HG03108 (cell line): ENCODE measurements around the gene ZFP36.
A peak's percentile ranks its signal among the peaks of the same experiment; 100 is the strongest.

Source experiments
- ATAC-seq: cut with Tn5 transposase; IDR thresholded peaks from one replicate; pipeline ENCODE4 v1.9.1; 2021; ENCODE audit warnings: moderate library complexity; ENCODE audit not compliant: unreplicated experiment

The ZFP36 gene

DNA sequence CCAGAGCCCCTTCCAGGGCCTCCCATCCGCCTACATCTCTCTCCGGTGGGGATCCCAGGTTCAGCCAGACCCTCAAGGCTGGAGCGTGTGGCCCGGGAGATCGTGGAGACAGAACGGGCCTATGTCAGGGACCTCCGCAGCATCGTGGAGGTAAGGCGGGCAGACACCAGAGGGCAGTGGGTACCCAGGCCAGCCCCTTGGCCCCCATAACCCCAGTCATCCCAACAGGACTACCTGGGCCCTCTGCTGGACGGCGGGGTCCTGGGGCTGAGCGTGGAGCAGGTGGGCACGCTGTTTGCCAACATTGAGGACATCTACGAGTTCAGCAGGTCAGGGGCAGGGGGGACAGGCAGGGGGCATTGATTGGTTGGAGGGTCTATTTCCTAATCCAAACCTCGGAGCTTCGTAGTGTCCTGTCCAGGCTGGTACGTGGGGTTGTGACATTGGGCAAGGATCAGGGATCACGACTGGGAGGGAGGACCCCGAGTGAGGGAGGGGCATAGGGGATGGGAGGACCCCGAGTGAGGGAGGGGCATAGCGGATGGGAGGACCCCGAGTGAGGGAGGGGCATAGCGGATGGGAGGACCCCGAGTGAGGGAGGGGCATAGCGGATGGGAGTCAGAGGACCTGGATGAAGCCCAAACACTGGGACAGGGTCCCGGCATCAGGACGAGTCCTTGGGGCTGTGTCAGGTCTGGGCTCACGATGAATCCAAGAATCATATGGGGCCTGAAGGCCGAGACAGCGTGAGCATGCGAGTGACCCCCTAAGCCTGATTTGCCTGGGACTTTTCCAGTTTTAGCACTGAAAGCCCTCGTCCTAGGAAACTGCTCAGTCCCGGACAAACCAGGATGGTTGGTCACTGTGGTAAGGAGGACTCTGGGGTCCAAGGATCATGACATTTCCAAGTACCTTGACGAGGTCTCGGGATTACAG, 8.7 kb downstream of the ZFP36 start:
- ATAC-seq: no peak

DNA sequence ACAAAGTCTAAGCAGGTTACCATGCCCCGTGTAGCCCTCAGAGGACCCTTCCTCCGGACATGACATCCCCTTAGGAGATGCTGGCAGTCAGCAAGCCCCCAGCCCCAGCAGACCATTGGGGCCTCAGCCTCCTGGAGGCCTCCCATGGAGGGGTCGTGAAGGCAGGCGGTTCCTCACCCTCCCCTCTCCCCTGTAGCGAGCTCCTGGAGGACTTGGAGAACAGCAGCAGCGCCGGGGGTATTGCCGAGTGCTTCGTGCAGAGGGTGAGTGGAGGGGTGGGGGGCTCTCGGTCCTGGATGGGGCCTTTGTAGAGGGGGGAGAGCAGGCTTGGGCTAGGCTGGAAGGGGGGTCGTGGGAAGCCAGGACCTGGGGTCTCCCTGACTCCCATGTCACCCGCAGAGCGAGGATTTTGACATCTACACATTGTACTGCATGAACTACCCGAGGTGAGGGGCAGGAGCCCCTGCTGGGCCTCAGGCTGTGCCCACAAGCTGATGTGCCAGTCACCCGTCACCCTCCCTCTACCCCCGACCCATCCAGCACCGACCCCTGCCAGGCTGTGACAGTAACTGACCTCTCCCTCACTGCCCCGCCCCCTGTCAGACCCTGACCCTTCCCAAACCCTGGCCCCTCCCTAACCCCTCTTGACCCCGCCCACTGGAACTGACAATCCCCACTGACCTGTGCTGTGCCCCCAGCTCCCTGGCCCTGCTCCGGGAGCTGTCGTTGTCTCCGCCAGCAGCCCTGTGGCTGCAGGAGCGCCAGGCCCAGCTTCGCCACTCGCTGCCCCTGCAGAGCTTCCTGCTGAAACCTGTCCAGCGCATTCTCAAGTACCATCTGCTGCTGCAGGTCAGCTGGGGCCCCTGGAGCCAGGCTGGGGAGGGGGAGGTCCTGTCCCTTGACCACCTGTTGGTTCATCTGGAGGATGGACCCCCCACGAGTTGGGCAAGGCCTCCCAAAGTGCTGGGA, 9.8 kb downstream of the ZFP36 start:
- no peak for ATAC-seq

DNA sequence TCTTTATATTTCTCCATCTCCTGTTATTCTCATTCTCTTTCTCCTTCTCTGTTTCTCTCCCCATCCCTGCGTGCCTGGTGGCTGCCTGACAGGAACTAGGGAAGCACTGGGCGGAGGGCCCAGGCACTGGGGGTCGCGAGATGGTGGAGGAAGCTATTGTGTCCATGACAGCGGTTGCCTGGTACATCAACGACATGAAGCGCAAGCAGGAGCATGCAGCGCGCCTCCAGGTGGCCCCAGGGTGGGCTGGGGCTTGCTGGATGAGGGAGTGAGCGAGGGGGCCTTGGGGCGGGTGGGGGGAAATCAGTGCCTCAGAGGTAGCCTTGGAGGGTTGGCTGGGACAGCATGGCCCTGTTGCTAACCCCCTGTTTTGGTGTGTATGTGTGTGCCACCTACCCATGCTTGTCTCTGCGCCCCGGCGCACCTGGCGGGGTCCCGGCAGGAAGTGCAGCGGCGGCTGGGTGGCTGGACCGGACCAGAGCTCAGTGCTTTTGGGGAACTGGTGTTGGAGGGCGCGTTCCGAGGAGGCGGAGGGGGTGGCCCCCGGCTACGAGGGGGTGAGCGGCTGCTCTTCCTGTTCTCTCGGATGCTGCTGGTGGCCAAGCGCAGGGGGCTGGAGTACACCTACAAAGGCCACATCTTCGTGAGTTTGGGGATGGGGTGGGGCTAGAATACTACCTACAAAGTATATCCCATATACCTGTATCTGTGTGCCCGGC, 11.0 kb downstream of the ZFP36 start:
- no peak for ATAC-seq

DNA sequence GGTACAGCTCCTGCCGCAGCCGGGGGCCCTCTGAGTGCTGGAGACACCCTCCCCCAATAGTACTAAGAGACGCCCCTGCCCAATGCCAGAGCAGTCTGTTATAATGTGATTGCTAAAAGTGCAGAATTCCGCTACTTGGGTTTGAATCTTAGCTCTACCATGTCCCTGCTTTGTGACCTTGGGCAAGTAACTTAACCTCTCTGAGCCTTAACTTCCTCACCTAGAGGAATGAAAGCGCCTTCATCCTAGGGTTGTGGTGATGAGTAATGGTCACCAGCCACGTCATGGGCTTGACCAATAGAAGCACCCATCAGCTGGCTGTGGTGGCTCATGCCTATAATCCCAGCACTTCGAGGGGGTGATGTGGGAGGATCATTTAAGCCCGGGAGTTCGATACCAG, 12.4 kb downstream of the ZFP36 start:
- no peak for ATAC-seq

DNA sequence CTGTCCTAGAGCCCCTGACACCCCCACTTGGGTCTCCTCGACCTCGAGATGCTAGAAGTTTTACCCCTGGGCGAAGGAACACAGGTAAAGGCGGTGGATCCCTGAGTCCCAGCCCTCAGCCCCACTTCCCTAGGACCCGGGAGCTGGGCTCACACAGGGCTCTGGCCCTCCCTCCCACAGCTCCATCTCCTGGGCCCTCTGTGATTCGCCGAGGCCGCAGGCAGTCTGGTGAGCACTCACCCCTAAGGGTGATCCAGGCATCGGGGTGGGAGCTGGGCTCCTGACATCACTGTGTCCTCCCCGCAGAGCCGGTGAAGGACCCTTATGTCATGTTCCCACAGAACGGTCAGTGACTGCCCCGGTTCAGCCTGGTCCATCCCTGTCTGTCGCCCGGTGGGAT, 14.1 kb downstream of the ZFP36 start:
- ATAC-seq: no peak

DNA sequence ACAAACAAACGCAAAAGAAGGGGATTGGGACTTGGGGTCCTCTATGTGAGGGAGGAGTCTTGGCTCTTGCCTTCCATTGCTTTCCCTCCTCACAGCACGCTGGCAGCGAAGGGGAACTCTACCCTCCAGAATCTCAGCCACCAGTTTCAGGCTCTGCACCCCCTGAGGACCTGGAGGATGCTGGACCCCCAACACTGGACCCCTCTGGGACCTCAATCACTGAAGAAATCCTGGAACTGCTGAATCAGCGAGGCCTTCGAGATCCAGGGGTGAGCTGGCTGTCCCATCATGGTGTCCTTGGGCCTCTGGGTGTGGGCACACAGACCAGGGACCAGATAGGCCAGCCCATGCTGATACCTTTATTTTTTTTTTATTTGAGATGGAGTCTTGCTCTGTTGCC, 15.4 kb downstream of the ZFP36 start:
- ATAC-seq: no peak

DNA sequence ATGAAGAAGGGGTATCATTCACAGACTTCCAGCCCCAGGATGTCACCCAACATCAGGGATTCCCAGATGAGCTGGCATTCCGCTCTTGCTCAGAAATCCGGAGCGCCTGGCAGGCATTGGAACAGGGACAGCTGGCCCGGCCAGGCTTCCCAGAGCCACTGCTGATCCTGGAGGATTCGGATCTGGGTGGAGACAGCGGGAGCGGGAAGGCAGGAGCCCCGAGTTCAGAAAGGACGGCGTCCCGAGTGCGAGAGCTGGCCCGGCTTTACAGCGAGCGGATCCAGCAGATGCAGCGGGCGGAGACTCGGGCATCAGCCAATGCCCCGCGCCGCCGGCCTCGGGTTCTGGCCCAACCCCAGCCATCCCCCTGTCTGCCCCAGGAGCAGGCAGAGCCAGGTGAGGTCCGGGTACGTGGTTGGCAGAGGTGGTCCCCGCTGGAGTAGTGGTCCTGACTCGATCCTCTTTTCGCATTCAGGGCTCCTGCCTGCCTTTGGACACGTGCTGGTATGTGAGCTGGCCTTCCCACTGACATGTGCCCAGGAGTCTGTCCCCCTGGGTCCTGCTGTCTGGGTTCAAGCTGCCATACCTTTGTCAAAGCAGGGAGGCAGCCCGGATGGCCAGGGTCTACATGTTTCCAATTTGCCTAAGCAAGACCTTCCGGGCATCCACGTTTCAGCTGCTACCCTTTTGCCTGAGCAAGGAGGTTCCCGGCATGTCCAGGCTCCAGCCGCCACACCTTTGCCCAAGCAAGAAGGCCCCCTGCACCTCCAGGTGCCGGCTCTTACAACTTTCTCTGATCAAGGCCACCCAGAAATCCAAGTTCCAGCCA, 16.8 kb downstream of the ZFP36 start:
- no peak for ATAC-seq

DNA sequence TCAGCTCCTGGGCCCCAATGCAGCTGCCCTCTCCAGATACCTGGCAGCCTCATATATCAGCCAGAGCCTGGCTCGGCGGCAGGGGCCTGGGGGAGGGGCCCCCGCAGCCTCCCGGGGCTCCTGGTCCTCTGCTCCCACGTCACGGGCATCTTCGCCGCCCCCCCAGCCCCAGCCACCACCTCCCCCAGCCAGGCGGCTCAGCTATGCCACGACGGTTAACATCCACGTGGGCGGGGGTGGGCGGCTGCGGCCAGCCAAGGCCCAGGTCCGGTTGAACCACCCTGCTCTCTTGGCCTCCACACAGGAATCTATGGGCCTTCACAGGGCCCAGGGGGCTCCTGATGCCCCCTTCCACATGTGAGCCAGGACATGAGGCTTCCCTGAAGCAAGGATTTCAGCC, 18.3 kb downstream of the ZFP36 start:
- ATAC-seq: no peak

DNA sequence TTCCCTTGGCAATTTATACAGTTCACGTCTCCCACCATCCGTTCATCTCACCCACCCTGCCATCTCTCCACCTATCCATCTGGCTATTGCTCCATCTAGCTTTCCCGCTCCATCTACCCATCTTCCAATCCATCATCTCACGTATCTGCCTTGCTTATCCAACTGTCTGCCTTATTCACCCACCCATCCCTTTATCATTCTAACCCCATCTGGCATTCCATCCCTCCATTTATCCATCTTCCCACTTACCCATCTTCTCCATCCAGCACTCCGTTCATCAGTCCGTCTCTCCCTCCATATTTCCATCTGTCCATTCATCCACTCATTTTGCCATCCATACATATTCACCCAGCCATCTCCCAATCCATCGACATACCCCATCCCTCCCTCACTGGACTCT, 19.1 kb downstream of the ZFP36 start:
- no peak for ATAC-seq

DNA sequence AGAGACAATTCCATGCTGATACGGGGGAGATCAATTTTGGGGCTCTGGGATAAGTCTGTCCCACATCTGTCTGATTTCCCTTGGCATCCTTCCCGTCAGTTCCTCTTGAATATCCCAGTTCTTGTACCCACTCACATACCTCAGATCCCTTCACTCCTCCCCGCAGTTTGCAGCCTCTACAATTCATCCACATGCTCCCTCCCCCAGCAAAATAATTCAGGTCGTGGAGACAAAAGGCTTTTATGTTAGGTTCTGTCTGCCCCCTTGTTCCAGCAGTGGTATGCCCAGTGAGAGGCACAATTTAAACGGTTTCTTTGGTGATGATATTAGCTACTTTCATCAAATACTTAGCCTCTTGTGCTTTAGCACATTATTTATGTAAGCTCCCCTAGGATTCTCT, 19.5 kb downstream of the ZFP36 start:
- ATAC-seq: no peak

DNA sequence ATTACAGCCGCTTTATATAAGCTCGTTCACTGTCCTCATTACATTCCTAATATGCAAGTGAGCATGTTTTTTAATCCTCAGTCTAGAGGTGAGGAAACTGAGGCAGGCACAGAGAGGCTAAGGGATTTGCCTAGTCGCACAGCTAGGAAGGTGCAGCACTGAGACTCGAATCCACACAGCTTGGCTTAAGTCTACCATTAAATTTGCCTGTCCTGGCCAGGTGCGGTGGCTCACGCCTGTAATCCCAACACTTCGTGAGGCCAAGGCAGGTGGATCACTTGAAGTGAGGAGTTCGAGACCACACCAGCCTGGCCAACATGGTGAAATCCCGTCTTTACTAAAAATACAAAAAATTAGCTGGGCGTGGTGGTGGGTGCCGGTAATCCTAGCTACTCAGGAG, 21.1 kb downstream of the ZFP36 start:
- no peak for ATAC-seq

DNA sequence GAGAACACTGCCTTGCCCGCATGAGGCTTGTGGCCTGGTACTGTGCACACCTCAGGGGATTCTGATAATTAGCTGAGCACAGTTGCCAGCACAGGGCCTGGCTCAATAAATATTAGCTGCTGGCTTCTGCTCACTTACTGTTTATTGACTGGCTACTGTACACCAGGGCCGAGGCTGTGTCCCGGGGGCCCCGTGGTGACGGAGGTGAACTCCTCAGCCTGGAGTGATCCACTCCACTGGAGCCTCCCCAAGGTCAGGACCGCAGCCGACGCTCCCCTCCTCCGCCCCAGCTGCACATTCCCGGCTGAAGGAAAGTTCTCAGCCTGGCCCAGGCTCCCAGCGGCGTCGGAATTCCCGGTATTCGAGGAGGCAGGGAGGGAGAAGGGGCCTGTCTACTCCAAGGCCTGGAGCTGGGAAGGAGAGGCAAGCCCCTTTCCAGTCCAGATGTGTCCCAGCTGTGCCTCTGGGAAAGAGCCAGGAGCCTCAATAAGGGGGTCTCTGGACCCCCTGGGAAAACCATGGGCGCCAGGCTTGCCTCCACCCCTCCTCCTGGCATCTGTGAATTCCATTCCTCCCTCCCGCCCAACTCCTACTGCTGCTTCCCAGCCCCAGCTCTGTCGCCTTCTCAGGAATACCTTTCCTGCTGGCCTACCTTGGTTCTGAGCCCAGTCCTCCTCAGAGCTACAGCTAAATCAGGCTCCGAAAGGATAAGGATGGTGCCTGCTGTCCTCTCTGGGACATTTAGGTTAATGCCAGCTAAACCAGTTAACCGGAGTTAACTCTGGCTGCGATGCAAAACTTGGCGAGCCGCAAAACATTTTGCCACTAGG, 21.9 kb downstream of the ZFP36 start:
- no peak for ATAC-seq

DNA sequence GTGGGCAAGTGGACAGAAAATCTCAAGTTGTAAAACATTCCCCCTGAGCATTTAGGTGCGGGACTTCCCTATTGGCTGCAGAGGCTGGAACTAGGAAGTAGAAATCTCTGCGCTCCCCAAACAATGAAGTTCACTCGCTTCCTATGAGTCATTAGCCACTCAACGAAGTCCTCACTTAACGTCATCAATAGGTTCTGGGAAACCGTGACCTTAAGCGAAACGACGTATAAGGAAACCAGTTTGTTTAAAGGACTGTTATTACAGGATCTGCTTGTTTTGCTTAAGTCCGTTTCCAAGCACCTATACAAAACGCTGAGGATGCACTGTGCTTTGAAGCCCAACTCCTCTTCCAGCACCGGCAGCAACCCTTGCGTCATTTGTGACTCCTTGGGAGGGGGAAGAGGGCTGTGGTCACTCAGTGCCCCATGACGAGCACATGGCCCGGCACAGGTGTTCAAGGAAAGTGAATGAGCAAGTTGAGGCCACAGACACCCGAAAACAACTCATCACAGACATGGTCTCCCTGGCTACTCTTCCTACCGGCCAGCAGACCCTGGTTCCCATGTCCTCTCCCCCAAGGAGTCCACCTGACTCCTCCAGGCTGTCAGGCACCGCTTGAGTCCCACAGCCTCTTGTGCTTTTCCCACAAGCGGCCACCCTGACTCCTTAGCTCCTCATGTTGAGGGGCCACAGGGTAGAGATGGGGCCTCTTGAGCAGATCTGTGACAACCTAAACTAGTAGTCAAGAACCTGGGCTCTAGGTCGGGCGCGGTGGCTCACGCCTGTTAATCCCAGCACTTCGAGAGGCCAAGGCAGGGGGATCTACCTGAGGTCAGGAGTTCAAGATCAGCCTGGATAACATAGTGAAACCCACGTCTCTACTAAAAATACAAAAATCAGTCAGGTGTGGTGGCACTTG, 24.3 kb downstream of the ZFP36 start:
- ATAC-seq: peak; percentile 38

DNA sequence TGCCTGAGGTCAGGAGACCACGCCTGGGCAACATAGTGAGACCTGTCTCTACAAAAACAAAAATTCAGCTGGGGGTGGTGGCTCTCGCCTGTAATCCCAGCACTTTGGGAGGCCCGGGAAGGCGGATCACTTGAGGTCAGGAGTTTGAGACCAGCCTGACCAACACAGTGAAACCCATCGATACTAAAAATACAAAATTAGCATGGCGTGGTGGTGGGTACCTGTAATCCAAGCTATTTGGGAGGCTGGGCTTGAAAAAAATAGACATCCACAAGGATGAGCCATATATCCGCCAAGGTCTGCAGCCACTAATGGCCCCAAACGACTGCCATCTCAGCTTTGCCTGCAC, 26.0 kb downstream of the ZFP36 start:
- no peak for ATAC-seq

DNA sequence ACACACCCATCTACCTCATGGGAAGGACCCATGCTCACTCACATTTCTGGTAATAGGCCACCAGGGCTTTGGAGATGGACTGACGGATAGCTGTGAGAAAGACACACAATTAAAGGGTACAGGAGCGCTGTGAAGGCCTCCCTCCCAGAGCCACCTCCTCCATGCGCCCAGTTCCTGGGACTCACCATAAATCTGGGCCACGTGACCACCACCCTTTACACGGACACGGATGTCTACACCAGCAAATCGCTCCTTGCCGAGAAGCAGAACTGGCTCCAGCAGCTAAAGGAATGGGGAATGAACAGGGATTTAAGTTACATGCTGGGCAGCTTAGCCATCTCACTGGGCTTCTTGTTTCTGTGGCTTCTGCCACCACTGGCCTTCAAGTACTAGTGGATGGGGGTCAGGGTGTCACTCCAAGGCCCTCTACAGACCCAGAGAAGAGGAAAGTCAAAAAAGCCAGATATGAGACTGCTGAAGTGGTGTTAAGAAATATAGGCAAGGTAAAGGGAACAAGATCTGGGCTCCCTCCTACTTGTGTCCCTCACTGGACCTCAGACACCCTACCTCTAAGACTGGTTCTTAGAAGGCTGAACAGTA, 26.9 kb downstream of the ZFP36 start:
- no peak for ATAC-seq

DNA sequence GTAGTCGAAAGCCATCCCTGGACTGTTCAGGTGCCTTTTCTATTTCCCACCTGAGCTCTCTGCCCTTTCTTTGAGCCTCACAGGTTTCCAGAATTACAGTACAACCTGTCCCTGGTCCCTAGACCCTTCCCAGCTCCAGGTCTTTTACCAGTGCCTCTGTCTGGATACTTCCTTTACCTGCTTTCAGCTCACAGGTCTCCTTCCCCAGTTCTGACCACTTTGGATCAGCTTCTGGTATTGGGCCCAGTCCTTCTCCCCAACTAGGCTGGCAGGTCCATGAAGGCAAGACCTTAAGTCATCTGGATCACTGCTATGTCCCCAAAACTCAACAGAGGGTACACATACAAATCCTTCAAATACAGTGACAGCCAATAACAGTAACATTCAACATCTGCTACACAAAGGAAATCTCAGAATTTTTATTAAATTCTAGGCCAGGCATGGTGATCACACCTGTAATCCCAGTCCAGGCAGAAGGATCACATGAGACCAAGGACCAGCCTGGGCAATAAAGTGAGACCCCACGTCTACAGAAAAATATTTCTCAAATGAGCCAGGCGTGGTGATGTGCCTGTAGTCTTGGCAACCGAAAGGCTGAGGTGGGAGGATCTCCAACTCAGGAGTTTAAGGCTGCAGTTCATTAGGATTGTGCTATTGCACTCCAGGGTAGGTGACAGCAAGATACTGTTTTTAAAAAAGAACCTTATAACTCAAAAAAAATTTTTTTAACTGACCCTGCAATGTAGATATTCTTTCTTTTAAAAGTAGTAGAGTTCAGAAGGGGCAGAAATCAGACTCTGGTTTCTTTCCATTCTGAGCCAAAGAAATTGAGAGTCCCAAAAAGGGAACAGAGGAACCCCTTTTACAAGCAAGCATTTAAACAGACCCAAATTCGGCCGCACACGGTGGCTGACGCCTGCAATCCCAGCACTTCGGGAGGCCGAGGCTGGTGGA, 27.8 kb downstream of the ZFP36 start:
- ATAC-seq: no peak
